RWPE2 (cell line): ENCODE data around the gene LYRM7.

ENCODE experiments used
- ATAC-seq: fragments of 200-7000 bp; cut with Tn5 transposase; 3 replicates; pipeline ENCODE4 v1.9.1; 2021; ENCODE audit warnings: low read depth
- DNase-seq: peaks from one replicate; pipeline ENCODE4 v3.0.0-alpha.2; 2020; ENCODE audit warnings: low spot score
- H3K27ac ChIP-seq: fragments of 450-650 bp; 2 replicates; pipeline ENCODE4 v1.5.1; 2017; ENCODE audit warnings: mild to moderate bottlenecking; ENCODE audit not compliant: poor library complexity, severe bottlenecking
- H3K27me3 ChIP-seq: fragments of 250-450 bp; sonication (Bioruptor Pico); 2 replicates; pipeline ENCODE4 v1.5.1; 2021; ENCODE audit warnings: mild to moderate bottlenecking, moderate library complexity; ENCODE audit not compliant: insufficient read depth, poor library complexity, severe bottlenecking
- H3K36me3 ChIP-seq: fragments of 250-450 bp; sonication (Bioruptor Pico); 2 replicates; pipeline ENCODE4 v1.5.1; 2020; ENCODE audit warnings: low read depth, mild to moderate bottlenecking, moderate library complexity
- H3K4me1 ChIP-seq: fragments of 250-450 bp; sonication (Bioruptor Pico); 2 replicates; pipeline ENCODE4 v1.5.1; 2021; ENCODE audit warnings: mild to moderate bottlenecking, moderate library complexity; ENCODE audit not compliant: insufficient read depth, poor library complexity, severe bottlenecking
- H3K4me3 ChIP-seq: fragments of 250-450 bp; sonication (Bioruptor Pico); 2 replicates; pipeline ENCODE4 v1.5.1; 2021; ENCODE audit warnings: mild to moderate bottlenecking, moderate library complexity; ENCODE audit not compliant: severe bottlenecking
- H3K9me3 ChIP-seq: fragments of 250-450 bp; sonication (Bioruptor Pico); 2 replicates; pipeline ENCODE4 v1.5.1; 2021; ENCODE audit warnings: mild to moderate bottlenecking, moderate library complexity; ENCODE audit not compliant: severe bottlenecking
- CTCF ChIP-seq: fragments of 450-650 bp; IDR thresholded peaks from one replicate; pipeline ENCODE4 v1.5.1; 2017; ENCODE audit warnings: mild to moderate bottlenecking, moderate library complexity; ENCODE audit not compliant: poor library complexity, severe bottlenecking

Gene LYRM7

GRCh38 chr5:131209175-131209505 lies 38.4 kb downstream of the LYRM7 start:
- TF ChIP-seq CTCF, result no peak
- no peaks in the 10 kb centered on the region for H3K27me3 ChIP-seq
- H3K4me1 ChIP-seq, result no peaks in the 10 kb centered on the region
- H3K9me3 ChIP-seq, result no peaks in the 10 kb centered on the region
- DNase-seq, result no peak
- no peaks in the 10 kb centered on the region for H3K36me3 ChIP-seq
- no peak overlapping the region for H3K4me3 ChIP-seq
- no peak overlapping the region for H3K27ac ChIP-seq
- ATAC-seq, result peak; percentile 28; the same call in 2 of the 3 replicates

GRCh38 chr5:131209506-131210150 lies 38.9 kb downstream of the LYRM7 start:
- H3K4me3 ChIP-seq, result no peak overlapping the region
- H3K36me3 ChIP-seq, result no peaks in the 10 kb centered on the region
- no peak for TF ChIP-seq CTCF
- peak; percentile 33; the same call in 1 of the 3 replicates for ATAC-seq
- no peak for DNase-seq
- H3K9me3 ChIP-seq, result no peaks in the 10 kb centered on the region
- no peak overlapping the region for H3K27ac ChIP-seq
- H3K4me1 ChIP-seq, result no peaks in the 10 kb centered on the region
- no peaks in the 10 kb centered on the region for H3K27me3 ChIP-seq

- Histone ChIP-seq H3K36me3 (no peaks in the 10 kb centered on the region), H3K4me1 (no peaks in the 10 kb centered on the region), H3K27me3 (no peaks in the 10 kb centered on the region), H3K4me3 (no peak overlapping the region), H3K9me3 (no peaks in the 10 kb centered on the region), H3K27ac (no peak overlapping the region)
- no peak for TF ChIP-seq CTCF
- no peak for DNase-seq
- ATAC-seq, result no peak
These were observed 39.4 kb downstream of the LYRM7 start for GRCh38 chr5:131210151-131210510.

- DNase-seq (no peak), ATAC-seq (no peak)
- Histone ChIP-seq H3K4me1 (no peaks in the 10 kb centered on the region), H3K4me3 (no peak overlapping the region), H3K27me3 (no peaks in the 10 kb centered on the region), H3K36me3 (no peaks in the 10 kb centered on the region), H3K9me3 (no peaks in the 10 kb centered on the region), H3K27ac (no peak overlapping the region)
- no peak for TF ChIP-seq CTCF
These were observed 40.9 kb downstream of the LYRM7 start for GRCh38 chr5:131211669-131212068.

GRCh38 chr5:131212471-131213021 lies 41.8 kb downstream of the LYRM7 start:
- Histone ChIP-seq H3K4me3 (no peak overlapping the region), H3K27me3 (no peaks in the 10 kb centered on the region), H3K36me3 (no peaks in the 10 kb centered on the region), H3K4me1 (no peaks in the 10 kb centered on the region), H3K9me3 (no peaks in the 10 kb centered on the region), H3K27ac (no peak overlapping the region)
- no peak for ATAC-seq
- TF ChIP-seq CTCF, result no peak
- DNase-seq, result no peak
